ENCODE measurements around the gene CNIH3.

Gene CNIH3

DNA sequence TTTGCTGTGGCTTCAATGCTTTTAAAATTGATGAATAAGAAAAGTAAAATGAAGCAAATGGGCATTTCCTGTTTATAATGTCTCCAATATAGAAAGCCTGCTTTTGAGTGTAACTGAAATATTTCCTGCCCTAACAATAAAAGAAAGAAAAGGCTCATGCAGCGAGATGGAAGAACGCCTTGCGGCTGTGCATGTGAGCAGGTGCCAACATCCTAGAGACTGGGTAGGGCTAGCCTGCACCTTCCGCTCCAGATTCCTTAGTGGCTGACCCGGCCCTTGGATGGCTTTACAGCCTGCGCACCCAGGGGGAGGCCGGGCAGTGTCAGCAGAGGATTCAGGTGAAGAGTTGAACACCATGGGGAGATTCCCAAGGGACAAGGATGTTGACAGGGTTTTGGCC lies 21.8 kb downstream of the CNIH3 start:
- Histone ChIP-seq H3K9me3 (ENCODE audit: insufficient read depth, low read length) (no peaks in the 10 kb centered on the region), H3K27me3 (ENCODE audit: low read length) (no peaks in the 10 kb centered on the region), H3F3A (ENCODE audit: insufficient read depth) (no peaks in the 10 kb centered on the region), H3K4me3 (ENCODE audit: insufficient read depth, low read length, poor library complexity, severe bottlenecking) (no peak overlapping the region), H3K9me2 (replicated peaks; ENCODE audit: insufficient read depth, low read length) (no peaks in the 10 kb centered on the region), H4K20me1 (ENCODE audit: low read depth, low read length) (no peaks in the 10 kb centered on the region), H3K4me2 (ENCODE audit: low read depth, low read length, poor library complexity, severe bottlenecking) (no peak overlapping the region), H3K27ac (ENCODE audit: low read depth, low read length) (no peak overlapping the region), H3K79me2 (ENCODE audit: insufficient read depth, low read length) (no peaks in the 10 kb centered on the region), H2AFZ (ENCODE audit: low read depth, low read length, severe bottlenecking) (no peak overlapping the region), H3K36me3 (ENCODE audit: low read length) (no peaks in the 10 kb centered on the region), H3K9ac (ENCODE audit: low read length) (no peak overlapping the region)
- TF ChIP-seq EZH2phosphoT487 (conservative IDR thresholded peaks at IDR 0.05; ENCODE audit: low read length) = no peak
- TF ChIP-seq, protein P1, sequence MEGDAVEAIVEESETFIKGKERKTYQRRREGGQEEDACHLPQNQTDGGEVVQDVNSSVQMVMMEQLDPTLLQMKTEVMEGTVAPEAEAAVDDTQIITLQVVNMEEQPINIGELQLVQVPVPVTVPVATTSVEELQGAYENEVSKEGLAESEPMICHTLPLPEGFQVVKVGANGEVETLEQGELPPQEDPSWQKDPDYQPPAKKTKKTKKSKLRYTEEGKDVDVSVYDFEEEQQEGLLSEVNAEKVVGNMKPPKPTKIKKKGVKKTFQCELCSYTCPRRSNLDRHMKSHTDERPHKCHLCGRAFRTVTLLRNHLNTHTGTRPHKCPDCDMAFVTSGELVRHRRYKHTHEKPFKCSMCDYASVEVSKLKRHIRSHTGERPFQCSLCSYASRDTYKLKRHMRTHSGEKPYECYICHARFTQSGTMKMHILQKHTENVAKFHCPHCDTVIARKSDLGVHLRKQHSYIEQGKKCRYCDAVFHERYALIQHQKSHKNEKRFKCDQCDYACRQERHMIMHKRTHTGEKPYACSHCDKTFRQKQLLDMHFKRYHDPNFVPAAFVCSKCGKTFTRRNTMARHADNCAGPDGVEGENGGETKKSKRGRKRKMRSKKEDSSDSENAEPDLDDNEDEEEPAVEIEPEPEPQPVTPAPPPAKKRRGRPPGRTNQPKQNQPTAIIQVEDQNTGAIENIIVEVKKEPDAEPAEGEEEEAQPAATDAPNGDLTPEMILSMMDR (IDR thresholded peaks at IDR 0.05; ENCODE audit: insufficient read depth, low read length, poor library complexity, severe bottlenecking) = no peak

DNA sequence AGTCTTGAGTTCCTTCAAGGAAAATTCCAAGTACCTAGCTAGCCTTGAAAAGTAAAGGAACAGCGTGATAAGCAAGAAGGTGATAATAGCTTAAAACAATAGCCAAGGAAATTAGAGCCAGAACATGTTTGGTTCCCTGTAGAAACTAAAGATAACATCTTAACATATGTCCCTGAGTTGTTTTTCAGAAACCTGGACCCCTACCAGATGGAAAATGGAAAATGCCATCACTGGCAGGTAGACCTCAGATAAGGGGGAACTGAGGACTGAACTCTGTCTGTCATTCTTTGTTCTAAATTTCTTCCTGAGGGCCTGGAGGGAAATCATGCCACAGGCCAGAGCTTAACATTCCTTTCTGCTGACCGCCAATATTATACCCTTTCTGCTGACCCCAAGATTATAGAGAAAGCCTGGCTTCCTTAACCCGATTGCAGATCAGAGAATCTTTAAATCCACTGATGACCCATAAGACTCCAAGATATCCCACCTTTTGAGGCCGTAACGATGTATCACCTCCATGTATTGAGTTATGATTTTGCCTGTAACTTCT lies 23.4 kb downstream of the CNIH3 start:
- no peaks in the 10 kb centered on the region for H3K36me3 ChIP-seq (ENCODE audit: low read length)
- no peak overlapping the region for H2AFZ ChIP-seq (ENCODE audit: low read depth, low read length, severe bottlenecking)
- no peaks in the 10 kb centered on the region for H3K9me3 ChIP-seq (ENCODE audit: insufficient read depth, low read length)
- no peak overlapping the region for H3K4me3 ChIP-seq (ENCODE audit: insufficient read depth, low read length, poor library complexity, severe bottlenecking)
- H3K27me3 ChIP-seq (ENCODE audit: low read length) = no peaks in the 10 kb centered on the region
- no peaks in the 10 kb centered on the region for H3K79me2 ChIP-seq (ENCODE audit: insufficient read depth, low read length)
- no peaks in the 10 kb centered on the region for H4K20me1 ChIP-seq (ENCODE audit: low read depth, low read length)
- H3K27ac ChIP-seq (ENCODE audit: low read depth, low read length) = no peak overlapping the region
- H3F3A ChIP-seq (ENCODE audit: insufficient read depth) = no peaks in the 10 kb centered on the region
- H3K4me2 ChIP-seq (ENCODE audit: low read depth, low read length, poor library complexity, severe bottlenecking) = no peak overlapping the region
- no peaks in the 10 kb centered on the region for H3K9me2 ChIP-seq (replicated peaks; ENCODE audit: insufficient read depth, low read length)
- TF ChIP-seq, protein P1 (IDR thresholded peaks at IDR 0.05; ENCODE audit: insufficient read depth, low read length, poor library complexity, severe bottlenecking) = no peak
- no peak for TF ChIP-seq EZH2phosphoT487 (conservative IDR thresholded peaks at IDR 0.05; ENCODE audit: low read length)
- no peak overlapping the region for H3K9ac ChIP-seq (ENCODE audit: low read length)

DNA sequence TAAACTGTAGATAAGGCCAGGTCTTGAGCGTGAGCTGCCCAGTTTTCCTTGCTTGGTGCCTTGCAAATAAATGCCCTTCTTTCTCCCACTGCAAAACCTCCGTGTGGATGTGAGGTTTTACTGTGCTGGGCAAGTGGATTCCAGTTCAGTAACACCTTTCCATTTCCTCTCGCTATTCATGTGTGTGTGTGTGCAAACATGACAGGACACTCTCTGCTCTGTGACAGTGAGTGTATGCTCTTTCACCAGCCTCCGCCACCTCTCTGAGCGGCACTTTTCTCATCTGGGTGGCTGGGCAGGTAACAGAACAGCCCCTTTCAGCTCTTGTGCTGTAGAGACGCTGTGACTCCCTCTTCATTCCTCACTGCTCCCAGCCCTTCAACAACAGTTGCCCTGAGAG lies 23.9 kb downstream of the CNIH3 start:
- TF ChIP-seq, protein P1 (IDR thresholded peaks at IDR 0.05; ENCODE audit: insufficient read depth, low read length, poor library complexity, severe bottlenecking) = no peak
- no peak for TF ChIP-seq EZH2phosphoT487 (conservative IDR thresholded peaks at IDR 0.05; ENCODE audit: low read length)
- H3K36me3 ChIP-seq (ENCODE audit: low read length) = no peaks in the 10 kb centered on the region
- no peaks in the 10 kb centered on the region for H4K20me1 ChIP-seq (ENCODE audit: low read depth, low read length)
- H3F3A ChIP-seq (ENCODE audit: insufficient read depth) = no peaks in the 10 kb centered on the region
- no peak overlapping the region for H2AFZ ChIP-seq (ENCODE audit: low read depth, low read length, severe bottlenecking)
- no peak overlapping the region for H3K9ac ChIP-seq (ENCODE audit: low read length)
- no peaks in the 10 kb centered on the region for H3K27me3 ChIP-seq (ENCODE audit: low read length)
- H3K9me3 ChIP-seq (ENCODE audit: insufficient read depth, low read length) = no peaks in the 10 kb centered on the region
- H3K4me3 ChIP-seq (ENCODE audit: insufficient read depth, low read length, poor library complexity, severe bottlenecking) = no peak overlapping the region
- no peaks in the 10 kb centered on the region for H3K79me2 ChIP-seq (ENCODE audit: insufficient read depth, low read length)
- no peaks in the 10 kb centered on the region for H3K9me2 ChIP-seq (replicated peaks; ENCODE audit: insufficient read depth, low read length)
- H3K4me2 ChIP-seq (ENCODE audit: low read depth, low read length, poor library complexity, severe bottlenecking) = no peak overlapping the region
- H3K27ac ChIP-seq (ENCODE audit: low read depth, low read length) = no peak overlapping the region
